Rectal smooth muscle tissue (tissue), 1 donor: ENCODE data around the gene CAND1.

Source experiments
- H3K27ac ChIP-seq: one replicate; pipeline ENCODE4 v1.7.0; 2013; ENCODE audit warnings: low read depth, low read length, inconsistent platforms
- H3K27me3 ChIP-seq: one replicate; pipeline ENCODE4 v1.7.0; 2013; ENCODE audit warnings: low read length; ENCODE audit not compliant: control insufficient read depth, insufficient read depth
- H3K36me3 ChIP-seq: one replicate; pipeline ENCODE4 v1.7.0; 2013; ENCODE audit warnings: low read length; ENCODE audit not compliant: control insufficient read depth, insufficient read depth
- H3K4me1 ChIP-seq: one replicate; pipeline ENCODE4 v1.7.0; 2013; ENCODE audit warnings: low read length; ENCODE audit not compliant: control insufficient read depth, insufficient read depth
- H3K4me3 ChIP-seq: one replicate; pipeline ENCODE4 v1.7.0; 2013; ENCODE audit warnings: low read length
- H3K9ac ChIP-seq: one replicate; pipeline ENCODE4 v1.7.0; 2013; ENCODE audit warnings: low read length

Gene CAND1

GRCh38 chr12:67354966-67355365 is 85.8 kb downstream of the CAND1 start:
- H3K27me3 ChIP-seq = no peaks in the 10 kb centered on the region
- no peak overlapping the region for H3K27ac ChIP-seq
- peaks cover 7% of the 10 kb centered on the region for H3K4me1 ChIP-seq
- no peak overlapping the region for H3K4me3 ChIP-seq
- H3K36me3 ChIP-seq = no peaks in the 10 kb centered on the region
- no peak overlapping the region for H3K9ac ChIP-seq

DNA sequence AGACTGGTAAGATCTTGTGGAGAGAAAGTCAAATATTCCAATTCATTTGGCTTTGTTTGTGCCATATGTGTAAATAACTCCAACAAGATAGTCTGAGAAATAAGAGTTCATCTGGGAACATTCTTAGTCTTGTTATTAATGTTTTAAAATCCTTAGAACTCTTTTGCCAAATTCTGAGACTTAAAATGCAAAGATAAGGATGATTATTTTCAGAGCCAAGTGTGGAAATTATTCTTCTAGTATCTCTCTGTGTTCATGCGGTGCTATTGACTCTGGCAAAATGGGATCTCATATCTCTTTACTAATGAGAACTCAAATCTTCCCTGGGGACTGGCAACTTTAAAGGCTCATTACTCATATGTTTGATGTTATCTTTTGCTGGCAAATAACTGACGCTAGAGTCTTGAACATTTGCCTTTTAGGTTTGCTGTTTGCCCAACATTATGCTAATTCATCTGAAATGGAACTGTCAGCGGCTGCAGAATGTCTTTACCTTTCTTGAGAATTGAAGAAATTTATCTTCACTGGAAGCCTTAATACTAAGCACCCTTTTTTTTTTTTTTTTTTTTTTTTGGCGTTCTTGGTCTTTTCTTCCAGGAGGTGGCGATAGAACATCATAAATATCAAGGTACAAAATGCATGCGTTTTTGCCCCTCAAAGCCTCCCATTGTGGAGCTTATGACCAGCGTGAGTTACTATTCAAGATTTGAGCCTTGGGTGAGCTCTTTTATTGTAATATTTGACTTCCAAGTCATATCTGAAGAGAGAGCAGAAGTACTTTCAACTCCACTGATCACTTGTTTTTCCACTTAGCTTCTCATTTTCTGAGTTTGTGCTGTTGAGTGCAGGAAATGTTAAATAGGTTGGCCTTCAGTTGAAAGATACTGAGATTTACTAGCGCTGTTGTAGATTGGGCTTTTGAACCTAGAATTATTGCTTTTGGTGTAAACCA is 86.5 kb downstream of the CAND1 start:
- Histone ChIP-seq H3K27ac (no peak overlapping the region), H3K27me3 (no peaks in the 10 kb centered on the region), H3K36me3 (no peaks in the 10 kb centered on the region), H3K4me3 (no peak overlapping the region), H3K4me1 (peaks cover 7% of the 10 kb centered on the region), H3K9ac (no peak overlapping the region)

GRCh38 chr12:67356380-67356774 is 87.2 kb downstream of the CAND1 start:
- H3K9ac ChIP-seq = no peak overlapping the region
- H3K4me1 ChIP-seq = peaks cover 7% of the 10 kb centered on the region
- no peak overlapping the region for H3K27ac ChIP-seq

DNA sequence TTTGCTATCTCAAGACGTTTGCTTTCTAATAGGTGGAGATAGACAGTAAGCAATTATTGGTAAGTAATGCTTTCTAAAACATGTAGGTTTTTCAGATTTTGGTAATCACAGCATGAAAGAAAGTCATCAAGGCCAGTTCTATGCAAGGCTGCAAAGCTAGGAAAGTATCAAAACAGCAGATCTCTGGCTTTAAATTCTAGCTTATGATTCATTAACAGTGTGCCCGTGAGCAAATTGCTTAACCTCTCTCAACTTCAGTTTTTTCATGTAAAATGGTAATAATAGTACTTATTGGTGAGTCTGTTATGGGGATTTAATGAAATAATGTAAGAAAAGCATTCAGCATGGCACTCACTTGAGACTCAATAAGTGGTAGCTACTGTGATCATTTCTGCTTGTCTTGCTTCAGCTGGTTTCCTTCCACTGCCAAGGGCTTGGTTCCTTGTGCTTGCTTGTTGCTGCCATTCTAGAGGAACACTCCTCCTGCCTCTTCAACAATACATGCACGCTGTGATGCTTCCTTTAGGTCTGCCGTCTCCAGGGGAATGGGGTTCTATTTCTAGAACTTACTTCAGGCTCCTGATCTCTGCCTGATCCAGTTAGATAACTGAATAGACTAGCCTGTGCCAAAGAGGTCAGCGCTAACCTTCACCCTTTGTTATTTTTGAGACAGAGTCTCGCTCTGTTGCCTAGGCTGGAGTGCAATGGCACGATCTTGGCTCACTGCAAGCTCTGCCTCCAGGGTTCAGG is 88.4 kb downstream of the CAND1 start:
- Histone ChIP-seq H3K27me3 (no peaks in the 10 kb centered on the region), H3K4me1 (peaks cover 7% of the 10 kb centered on the region), H3K36me3 (no peaks in the 10 kb centered on the region), H3K27ac (no peak overlapping the region), H3K9ac (no peak overlapping the region), H3K4me3 (no peak overlapping the region)

More at GRCh38 chr12:67356380-67356774, 87.2 kb downstream of the CAND1 start:
- H3K36me3 ChIP-seq = no peaks in the 10 kb centered on the region
- no peaks in the 10 kb centered on the region for H3K27me3 ChIP-seq
- H3K4me3 ChIP-seq = no peak overlapping the region

GRCh38 chr12:67358781-67359338 is 89.7 kb downstream of the CAND1 start:
- Histone ChIP-seq H3K9ac (no peak overlapping the region), H3K4me3 (no peak overlapping the region), H3K27me3 (no peaks in the 10 kb centered on the region), H3K4me1 (peaks cover 7% of the 10 kb centered on the region), H3K36me3 (no peaks in the 10 kb centered on the region), H3K27ac (no peak overlapping the region)

GRCh38 chr12:67362526-67362925 is 93.4 kb downstream of the CAND1 start:
- Histone ChIP-seq H3K4me3 (no peak overlapping the region), H3K9ac (no peak overlapping the region), H3K27ac (no peak overlapping the region), H3K4me1 (peaks cover 2% of the 10 kb centered on the region), H3K27me3 (no peaks in the 10 kb centered on the region), H3K36me3 (no peaks in the 10 kb centered on the region)

- H3K27ac ChIP-seq = no peak overlapping the region
- H3K27me3 ChIP-seq = no peaks in the 10 kb centered on the region
- no peaks in the 10 kb centered on the region for H3K36me3 ChIP-seq
- no peak overlapping the region for H3K4me3 ChIP-seq
- H3K9ac ChIP-seq = no peak overlapping the region
- no peaks in the 10 kb centered on the region for H3K4me1 ChIP-seq
Measured at GRCh38 chr12:67364228-67364627, 95.1 kb downstream of the CAND1 start.

- Histone ChIP-seq H3K27ac (no peak overlapping the region), H3K9ac (no peak overlapping the region), H3K4me3 (no peak overlapping the region), H3K4me1 (no peaks in the 10 kb centered on the region), H3K36me3 (no peaks in the 10 kb centered on the region), H3K27me3 (no peaks in the 10 kb centered on the region)
Measured at GRCh38 chr12:67365131-67365530, 96.0 kb downstream of the CAND1 start.

- Histone ChIP-seq H3K4me1 (no peaks in the 10 kb centered on the region), H3K36me3 (no peaks in the 10 kb centered on the region)
Measured at GRCh38 chr12:67367843-67368242, 98.7 kb downstream of the CAND1 start.

More at GRCh38 chr12:67367843-67368242, 98.7 kb downstream of the CAND1 start:
- Histone ChIP-seq H3K9ac (no peak overlapping the region), H3K27ac (no peak overlapping the region), H3K4me3 (no peak overlapping the region), H3K27me3 (no peaks in the 10 kb centered on the region)
